Body of pancreas (tissue), 4 donors: Measurements from ENCODE around the gene FUBP3.

ENCODE experiments used
- POLR2A ChIP-seq, 3 donors: fragments of 450-650 bp; IDR thresholded peaks; one replicate each; pipeline ENCODE4 v1.6.1; 2016; ENCODE audit warnings: antibody characterized with exemption in 3 of 3, mild to moderate bottlenecking in 2 of 3
- TF ChIP-seq, protein P1 (sequence below), 7 experiments: fragments of 450-650 bp in 4 of 7; fragments of 200-600 bp in 3 of 7; sonication (generic) in 3 of 7; IDR thresholded peaks; one replicate each; pipeline ENCODE4 v1.5.1; 2016 to 2019; ENCODE audit warnings: antibody characterized with exemption in 7 of 7

DNA sequence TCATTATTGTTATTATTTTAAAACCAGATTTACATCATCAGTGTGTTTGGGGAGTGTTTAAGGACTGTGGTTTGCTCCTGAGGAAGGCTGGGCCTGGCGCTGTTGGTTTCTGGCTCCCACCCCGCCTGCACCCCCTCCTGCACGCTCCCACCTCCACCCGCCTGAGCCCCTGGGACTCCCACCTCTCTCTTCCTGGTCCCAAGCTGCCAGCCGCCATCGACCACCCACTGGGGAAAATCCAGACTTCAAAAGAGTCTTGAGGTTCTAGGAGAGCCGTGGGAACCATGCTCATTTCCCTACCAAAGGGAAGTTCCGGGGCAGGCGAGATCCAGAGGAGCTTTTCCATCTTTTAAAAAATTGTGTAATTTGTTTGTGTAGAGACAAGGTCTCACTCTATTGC lies 35.0 kb upstream of the FUBP3 start:
- TF ChIP-seq, protein P1, sequence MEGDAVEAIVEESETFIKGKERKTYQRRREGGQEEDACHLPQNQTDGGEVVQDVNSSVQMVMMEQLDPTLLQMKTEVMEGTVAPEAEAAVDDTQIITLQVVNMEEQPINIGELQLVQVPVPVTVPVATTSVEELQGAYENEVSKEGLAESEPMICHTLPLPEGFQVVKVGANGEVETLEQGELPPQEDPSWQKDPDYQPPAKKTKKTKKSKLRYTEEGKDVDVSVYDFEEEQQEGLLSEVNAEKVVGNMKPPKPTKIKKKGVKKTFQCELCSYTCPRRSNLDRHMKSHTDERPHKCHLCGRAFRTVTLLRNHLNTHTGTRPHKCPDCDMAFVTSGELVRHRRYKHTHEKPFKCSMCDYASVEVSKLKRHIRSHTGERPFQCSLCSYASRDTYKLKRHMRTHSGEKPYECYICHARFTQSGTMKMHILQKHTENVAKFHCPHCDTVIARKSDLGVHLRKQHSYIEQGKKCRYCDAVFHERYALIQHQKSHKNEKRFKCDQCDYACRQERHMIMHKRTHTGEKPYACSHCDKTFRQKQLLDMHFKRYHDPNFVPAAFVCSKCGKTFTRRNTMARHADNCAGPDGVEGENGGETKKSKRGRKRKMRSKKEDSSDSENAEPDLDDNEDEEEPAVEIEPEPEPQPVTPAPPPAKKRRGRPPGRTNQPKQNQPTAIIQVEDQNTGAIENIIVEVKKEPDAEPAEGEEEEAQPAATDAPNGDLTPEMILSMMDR (IDR thresholded peaks at IDR 0.05): no peak
- TF ChIP-seq POLR2A (IDR thresholded peaks at IDR 0.05): no peak
